ENCODE data around the gene PARVB. TPM values are rescaled to one million over a fixed set of nuclear protein-coding genes. Genes with fewer than 3 reads are reported as not detected.

The PARVB gene
- total and polyA plus RNA-seq, 9 of the 15 experiments (the other 6 are each of a cell fraction or from before 2014, with no cell fraction given), result 1.1 to 59.2 (median 29.2) TPM

DNA sequence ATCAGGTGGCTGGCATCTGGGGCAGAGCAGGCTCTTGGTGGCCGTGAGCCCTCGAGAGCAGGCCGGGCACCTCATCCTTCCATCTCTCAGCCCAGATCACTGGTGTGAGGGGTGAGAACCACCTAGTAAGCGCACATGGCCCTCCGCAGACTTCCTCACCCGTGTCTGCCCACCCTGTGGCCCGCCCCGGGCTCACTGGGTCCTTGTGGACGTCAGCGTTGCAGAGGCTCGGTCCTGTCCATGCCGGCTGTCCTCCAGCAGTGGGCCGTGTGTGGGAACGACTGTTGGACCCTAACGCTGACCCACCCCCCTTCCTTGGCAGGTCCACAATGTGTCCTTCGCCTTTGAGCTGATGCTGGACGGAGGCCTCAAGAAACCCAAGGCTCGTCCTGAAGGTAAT is 139.4 kb downstream of the PARVB start (continued):
- TF ChIP-seq, protein P1, sequence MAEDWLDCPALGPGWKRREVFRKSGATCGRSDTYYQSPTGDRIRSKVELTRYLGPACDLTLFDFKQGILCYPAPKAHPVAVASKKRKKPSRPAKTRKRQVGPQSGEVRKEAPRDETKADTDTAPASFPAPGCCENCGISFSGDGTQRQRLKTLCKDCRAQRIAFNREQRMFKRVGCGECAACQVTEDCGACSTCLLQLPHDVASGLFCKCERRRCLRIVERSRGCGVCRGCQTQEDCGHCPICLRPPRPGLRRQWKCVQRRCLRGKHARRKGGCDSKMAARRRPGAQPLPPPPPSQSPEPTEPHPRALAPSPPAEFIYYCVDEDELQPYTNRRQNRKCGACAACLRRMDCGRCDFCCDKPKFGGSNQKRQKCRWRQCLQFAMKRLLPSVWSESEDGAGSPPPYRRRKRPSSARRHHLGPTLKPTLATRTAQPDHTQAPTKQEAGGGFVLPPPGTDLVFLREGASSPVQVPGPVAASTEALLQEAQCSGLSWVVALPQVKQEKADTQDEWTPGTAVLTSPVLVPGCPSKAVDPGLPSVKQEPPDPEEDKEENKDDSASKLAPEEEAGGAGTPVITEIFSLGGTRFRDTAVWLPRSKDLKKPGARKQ (CRISPR knock-in tag; IDR thresholded peaks at IDR 0.05), result no peak
- TF ChIP-seq POLR3G (IDR thresholded peaks at IDR 0.05; ENCODE audit: extremely low read depth, insufficient read length, insufficient replicate concordance), result no peak

DNA sequence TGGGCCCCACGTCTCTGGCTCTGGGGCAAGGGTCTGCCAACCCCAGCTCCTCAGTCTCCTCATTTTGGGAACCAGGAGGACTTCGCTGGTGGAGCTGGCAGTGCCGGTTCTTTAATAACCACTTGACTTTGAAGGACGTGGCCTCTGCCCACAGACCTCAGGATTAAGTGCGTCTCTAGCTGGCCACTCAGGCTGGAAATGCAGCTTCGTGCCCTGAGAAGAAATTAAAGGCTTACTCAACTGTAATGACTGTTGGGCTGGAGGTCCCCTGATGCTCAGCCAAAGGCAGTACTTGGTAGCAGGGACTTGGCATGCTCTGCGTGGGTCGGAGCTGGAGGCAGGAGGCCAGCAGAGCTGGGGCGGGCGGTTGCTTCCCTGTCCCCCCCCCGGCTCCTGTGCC is 139.9 kb downstream of the PARVB start:
- H3K27ac ChIP-seq (ENCODE audit: extremely low read depth, low read depth, low read length), result no peak overlapping the region
- H3K4me2 ChIP-seq (ENCODE audit: insufficient read depth, low read length), result no peak overlapping the region
- H3K36me3 ChIP-seq (ENCODE audit: control insufficient read depth, insufficient read depth, low read length), result no peaks in the 10 kb centered on the region
- H3K9ac ChIP-seq (ENCODE audit: insufficient read depth in 1 of 2, low read depth in 2 of 2, low read length in 2 of 2), result no peak overlapping the region
- no peaks in the 10 kb centered on the region for H3K79me2 ChIP-seq (ENCODE audit: control insufficient read depth, insufficient read depth, low read length)
- H3K4me3 ChIP-seq, result no peak overlapping the region
- no peak for FAIRE-seq
- BruUV-seq (replicated peaks), result no TSS peak
- in situ Hi-C loops (cut with MboI), result no loop called here
- ChIA-PET CTCF (ENCODE audit: low intra/inter-chr PET ratio) (no interaction called here), POLR2A (no interaction called here)
- no peaks in the 10 kb centered on the region for H3K9me3 ChIP-seq (replicated peaks; ENCODE audit: control insufficient read depth, insufficient read depth, low read depth, low read length)
- no peak overlapping the region for H2AFZ ChIP-seq (ENCODE audit: low read depth, low read length)
- intact Hi-C loops (cut with micrococcal nuclease), result no loop called here
- no peak for ATAC-seq
- no peaks in the 10 kb centered on the region for H4K20me1 ChIP-seq (replicated peaks; ENCODE audit: control insufficient read depth, insufficient read depth, low read length)
- no peaks in the 10 kb centered on the region for H3K9me1 ChIP-seq (ENCODE audit: control insufficient read depth, insufficient read depth, low read length)
- 70% methylated on average over 8 of the region's 11 CpGs for WGBS (ENCODE audit: insufficient coverage, low coverage, missing lambda C conversion rate)
- H3K4me1 ChIP-seq (replicated peaks in 1 of 2; ENCODE audit: control insufficient read depth in 2 of 2, insufficient read depth in 2 of 2, low read length in 2 of 2), result no peaks in the 10 kb centered on the region
- no peak for DNase-seq (ENCODE audit: extremely low read depth in 1 of 4, low spot score in 3 of 4)
- H3K27me3 ChIP-seq (ENCODE audit: control insufficient read depth in 2 of 2, insufficient read depth in 2 of 2, low read length in 2 of 2), result no peaks in the 10 kb centered on the region
- TF ChIP-seq PRMT5 (CRISPR knock-in tag; IDR thresholded peaks at IDR 0.05), result no peak
- no peak for TF ChIP-seq ELF1 (tag; IDR thresholded peaks at IDR 0.05)
- TF ChIP-seq, protein P2, sequence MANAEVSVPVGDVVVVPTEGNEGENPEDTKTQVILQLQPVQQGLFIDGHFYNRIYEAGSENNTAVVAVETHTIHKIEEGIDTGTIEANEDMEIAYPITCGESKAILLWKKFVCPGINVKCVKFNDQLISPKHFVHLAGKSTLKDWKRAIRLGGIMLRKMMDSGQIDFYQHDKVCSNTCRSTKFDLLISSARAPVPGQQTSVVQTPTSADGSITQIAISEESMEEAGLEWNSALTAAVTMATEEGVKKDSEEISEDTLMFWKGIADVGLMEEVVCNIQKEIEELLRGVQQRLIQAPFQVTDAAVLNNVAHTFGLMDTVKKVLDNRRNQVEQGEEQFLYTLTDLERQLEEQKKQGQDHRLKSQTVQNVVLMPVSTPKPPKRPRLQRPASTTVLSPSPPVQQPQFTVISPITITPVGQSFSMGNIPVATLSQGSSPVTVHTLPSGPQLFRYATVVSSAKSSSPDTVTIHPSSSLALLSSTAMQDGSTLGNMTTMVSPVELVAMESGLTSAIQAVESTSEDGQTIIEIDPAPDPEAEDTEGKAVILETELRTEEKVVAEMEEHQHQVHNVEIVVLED (CRISPR knock-in tag; IDR thresholded peaks at IDR 0.05), result no peak
- TF ChIP-seq, protein P3, sequence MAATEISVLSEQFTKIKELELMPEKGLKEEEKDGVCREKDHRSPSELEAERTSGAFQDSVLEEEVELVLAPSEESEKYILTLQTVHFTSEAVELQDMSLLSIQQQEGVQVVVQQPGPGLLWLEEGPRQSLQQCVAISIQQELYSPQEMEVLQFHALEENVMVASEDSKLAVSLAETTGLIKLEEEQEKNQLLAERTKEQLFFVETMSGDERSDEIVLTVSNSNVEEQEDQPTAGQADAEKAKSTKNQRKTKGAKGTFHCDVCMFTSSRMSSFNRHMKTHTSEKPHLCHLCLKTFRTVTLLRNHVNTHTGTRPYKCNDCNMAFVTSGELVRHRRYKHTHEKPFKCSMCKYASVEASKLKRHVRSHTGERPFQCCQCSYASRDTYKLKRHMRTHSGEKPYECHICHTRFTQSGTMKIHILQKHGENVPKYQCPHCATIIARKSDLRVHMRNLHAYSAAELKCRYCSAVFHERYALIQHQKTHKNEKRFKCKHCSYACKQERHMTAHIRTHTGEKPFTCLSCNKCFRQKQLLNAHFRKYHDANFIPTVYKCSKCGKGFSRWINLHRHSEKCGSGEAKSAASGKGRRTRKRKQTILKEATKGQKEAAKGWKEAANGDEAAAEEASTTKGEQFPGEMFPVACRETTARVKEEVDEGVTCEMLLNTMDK (IDR thresholded peaks at IDR 0.05; ENCODE audit: borderline replicate concordance, insufficient read depth, low read depth, low read length, poor library complexity, severe bottlenecking), result no peak
- TF ChIP-seq SRSF3 (IDR thresholded peaks at IDR 0.05; ENCODE audit: insufficient read depth, low read length), result no peak
- no peak for TF ChIP-seq ETS2 (tag; IDR thresholded peaks at IDR 0.05; ENCODE audit: borderline replicate concordance, poor library complexity, severe bottlenecking)
- no peak for TF ChIP-seq GTF2A2 (tag; IDR thresholded peaks at IDR 0.05)
- TF ChIP-seq, protein P4, sequence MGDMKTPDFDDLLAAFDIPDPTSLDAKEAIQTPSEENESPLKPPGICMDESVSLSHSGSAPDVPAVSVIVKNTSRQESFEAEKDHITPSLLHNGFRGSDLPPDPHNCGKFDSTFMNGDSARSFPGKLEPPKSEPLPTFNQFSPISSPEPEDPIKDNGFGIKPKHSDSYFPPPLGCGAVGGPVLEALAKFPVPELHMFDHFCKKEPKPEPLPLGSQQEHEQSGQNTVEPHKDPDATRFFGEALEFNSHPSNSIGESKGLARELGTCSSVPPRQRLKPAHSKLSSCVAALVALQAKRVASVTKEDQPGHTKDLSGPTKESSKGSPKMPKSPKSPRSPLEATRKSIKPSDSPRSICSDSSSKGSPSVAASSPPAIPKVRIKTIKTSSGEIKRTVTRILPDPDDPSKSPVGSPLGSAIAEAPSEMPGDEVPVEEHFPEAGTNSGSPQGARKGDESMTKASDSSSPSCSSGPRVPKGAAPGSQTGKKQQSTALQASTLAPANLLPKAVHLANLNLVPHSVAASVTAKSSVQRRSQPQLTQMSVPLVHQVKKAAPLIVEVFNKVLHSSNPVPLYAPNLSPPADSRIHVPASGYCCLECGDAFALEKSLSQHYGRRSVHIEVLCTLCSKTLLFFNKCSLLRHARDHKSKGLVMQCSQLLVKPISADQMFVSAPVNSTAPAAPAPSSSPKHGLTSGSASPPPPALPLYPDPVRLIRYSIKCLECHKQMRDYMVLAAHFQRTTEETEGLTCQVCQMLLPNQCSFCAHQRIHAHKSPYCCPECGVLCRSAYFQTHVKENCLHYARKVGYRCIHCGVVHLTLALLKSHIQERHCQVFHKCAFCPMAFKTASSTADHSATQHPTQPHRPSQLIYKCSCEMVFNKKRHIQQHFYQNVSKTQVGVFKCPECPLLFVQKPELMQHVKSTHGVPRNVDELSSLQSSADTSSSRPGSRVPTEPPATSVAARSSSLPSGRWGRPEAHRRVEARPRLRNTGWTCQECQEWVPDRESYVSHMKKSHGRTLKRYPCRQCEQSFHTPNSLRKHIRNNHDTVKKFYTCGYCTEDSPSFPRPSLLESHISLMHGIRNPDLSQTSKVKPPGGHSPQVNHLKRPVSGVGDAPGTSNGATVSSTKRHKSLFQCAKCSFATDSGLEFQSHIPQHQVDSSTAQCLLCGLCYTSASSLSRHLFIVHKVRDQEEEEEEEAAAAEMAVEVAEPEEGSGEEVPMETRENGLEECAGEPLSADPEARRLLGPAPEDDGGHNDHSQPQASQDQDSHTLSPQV (IDR thresholded peaks at IDR 0.05), result no peak
- no peak for TF ChIP-seq SNRNP70 (optimal IDR thresholded peaks at IDR 0.05; ENCODE audit: low read depth, low read length)
